Measurements from ENCODE around the gene SLC35B2. TPM values are rescaled to one million over a fixed set of nuclear protein-coding genes. Genes with fewer than 3 reads are reported as not detected.

Gene SLC35B2
- total and polyA plus RNA-seq, 9 of the 15 experiments (the other 6 are each of a cell fraction or from before 2014, with no cell fraction given), result 14.5 to 59.1 (median 47.1) TPM

DNA sequence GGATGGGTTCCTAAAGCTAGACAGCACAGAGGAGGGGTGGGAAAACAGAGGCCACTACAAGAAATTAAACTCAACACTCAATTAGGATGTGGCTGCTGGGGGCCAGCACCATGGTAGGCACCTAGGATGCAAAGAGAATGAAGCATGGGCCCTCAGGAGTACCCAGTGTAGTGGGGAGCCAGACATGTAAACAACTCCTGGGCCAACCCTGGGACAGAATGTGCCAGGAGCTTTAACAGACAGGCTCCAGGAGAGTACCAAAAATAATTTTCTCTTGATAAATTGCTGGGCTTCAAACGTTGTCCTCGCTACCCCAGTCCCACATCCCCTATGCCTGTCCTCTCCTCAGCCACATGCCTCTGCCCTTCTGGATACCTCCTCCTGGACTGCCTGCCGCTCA is 14.6 kb upstream of the SLC35B2 start:
- Histone ChIP-seq H3K4me3 (no peak overlapping the region), H3K9me1 (ENCODE audit: control insufficient read depth, insufficient read depth, low read length) (no peaks in the 10 kb centered on the region), H4K20me1 (replicated peaks; ENCODE audit: control insufficient read depth, insufficient read depth, low read length) (peaks cover 9% of the 10 kb centered on the region; the same call in 1 of the 2 replicates), H2AFZ (ENCODE audit: low read depth, low read length) (no peak overlapping the region), H3K27me3 (ENCODE audit: control insufficient read depth in 2 of 2, insufficient read depth in 2 of 2, low read length in 2 of 2) (peaks cover 64 to 72% of the 10 kb centered on the region in 2 experiments), H3K9ac (ENCODE audit: insufficient read depth in 1 of 2, low read depth in 2 of 2, low read length in 2 of 2) (no peak overlapping the region), H3K9me3 (replicated peaks; ENCODE audit: control insufficient read depth, insufficient read depth, low read depth, low read length) (no peaks in the 10 kb centered on the region), H3K4me2 (ENCODE audit: insufficient read depth, low read length) (no peak overlapping the region), H3K36me3 (ENCODE audit: control insufficient read depth, insufficient read depth, low read length) (no peaks in the 10 kb centered on the region), H3K27ac (ENCODE audit: extremely low read depth, low read depth, low read length) (no peak overlapping the region), H3K79me2 (ENCODE audit: control insufficient read depth, insufficient read depth, low read length) (no peaks in the 10 kb centered on the region), H3K4me1 (replicated peaks in 1 of 2; ENCODE audit: control insufficient read depth in 2 of 2, insufficient read depth in 2 of 2, low read length in 2 of 2) (peaks cover 0 to 33% of the 10 kb centered on the region in 2 experiments; a peak in 2 of 5 replicates)
- in situ Hi-C loops (cut with MboI) (no loop called here), intact Hi-C loops (cut with micrococcal nuclease) (no loop called here)
- no peak for ATAC-seq
- no TSS peak for BruUV-seq (replicated peaks)
- ChIA-PET POLR2A (interaction anchor here (0.7 to 4.7 kb wide), 2 partner anchors 25 to 61 kb away, joined by 3 to 24 read pairs; partner anchors contain the start of gene HSP90AB1), CTCF (ENCODE audit: low intra/inter-chr PET ratio) (interaction anchor here (0.5 kb wide), 1 partner anchor 28 kb away, joined by 3 read pairs; no protein-coding TSS in a partner anchor)
- no peak for DNase-seq (ENCODE audit: extremely low read depth in 1 of 4, low spot score in 3 of 4)
- 8% methylated on average over 3 of the region's 3 CpGs for WGBS (ENCODE audit: insufficient coverage, low coverage, missing lambda C conversion rate)
- TF ChIP-seq ZNF212 (CRISPR knock-in tag; IDR thresholded peaks at IDR 0.05) (no peak), CSDE1 (IDR thresholded peaks at IDR 0.05) (no peak), SIRT6 (IDR thresholded peaks at IDR 0.05; ENCODE audit: low read depth, low read length) (no peak)
- no peak for FAIRE-seq

DNA sequence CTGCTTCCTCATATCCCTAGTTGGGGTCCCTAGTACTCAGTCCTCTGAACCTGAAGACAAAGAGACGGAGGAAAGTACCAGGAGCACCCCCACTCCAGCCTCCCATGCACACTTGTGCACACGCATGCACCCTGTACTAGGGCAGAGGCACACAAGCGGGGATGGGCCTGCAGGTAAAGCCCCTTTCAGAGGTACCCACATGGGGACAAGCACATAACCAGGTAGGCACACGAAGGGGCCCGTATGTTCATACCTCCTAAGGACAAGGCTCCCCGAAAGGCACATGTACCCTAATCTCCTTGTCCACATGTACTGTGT is 14.0 kb upstream of the SLC35B2 start:
- no TSS peak for BruUV-seq (replicated peaks)

More for the DNA sequence above, 14.0 kb upstream of the SLC35B2 start:
- Histone ChIP-seq H3K9me3 (replicated peaks; ENCODE audit: control insufficient read depth, insufficient read depth, low read depth, low read length) (no peaks in the 10 kb centered on the region), H3K27ac (ENCODE audit: extremely low read depth, low read depth, low read length) (no peak overlapping the region), H3K79me2 (ENCODE audit: control insufficient read depth, insufficient read depth, low read length) (no peaks in the 10 kb centered on the region), H3K9ac (ENCODE audit: insufficient read depth in 1 of 2, low read depth in 2 of 2, low read length in 2 of 2) (no peak overlapping the region), H3K4me2 (ENCODE audit: insufficient read depth, low read length) (no peak overlapping the region), H4K20me1 (replicated peaks; ENCODE audit: control insufficient read depth, insufficient read depth, low read length) (peaks cover 6% of the 10 kb centered on the region; the same call in 1 of the 2 replicates), H2AFZ (ENCODE audit: low read depth, low read length) (no peak overlapping the region), H3K9me1 (ENCODE audit: control insufficient read depth, insufficient read depth, low read length) (no peaks in the 10 kb centered on the region), H3K4me1 (replicated peaks in 1 of 2; ENCODE audit: control insufficient read depth in 2 of 2, insufficient read depth in 2 of 2, low read length in 2 of 2) (peaks cover 0 to 30% of the 10 kb centered on the region in 2 experiments; a peak in 2 of 5 replicates), H3K36me3 (ENCODE audit: control insufficient read depth, insufficient read depth, low read length) (no peaks in the 10 kb centered on the region), H3K27me3 (ENCODE audit: control insufficient read depth in 2 of 2, insufficient read depth in 2 of 2, low read length in 2 of 2) (peaks cover 59 to 67% of the 10 kb centered on the region in 2 experiments), H3K4me3 (no peak overlapping the region)
- TF ChIP-seq, protein P1, sequence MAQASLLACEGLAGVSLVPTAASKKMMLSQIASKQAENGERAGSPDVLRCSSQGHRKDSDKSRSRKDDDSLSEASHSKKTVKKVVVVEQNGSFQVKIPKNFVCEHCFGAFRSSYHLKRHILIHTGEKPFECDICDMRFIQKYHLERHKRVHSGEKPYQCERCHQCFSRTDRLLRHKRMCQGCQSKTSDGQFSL (CRISPR knock-in tag; IDR thresholded peaks at IDR 0.05), result 0 out of 2 replicates have a peak, but pooled peaks have one; percentile 1
- TF ChIP-seq, protein P1 (tag; IDR thresholded peaks at IDR 0.05), result no peak
- TF ChIP-seq EZH2 (IDR thresholded peaks at IDR 0.05; ENCODE audit: borderline replicate concordance, low read depth, low read length) (peak; percentile 47; the same call in 1 of the 2 replicates), STAT5B (CRISPR knock-in tag; IDR thresholded peaks at IDR 0.05) (no peak)
- TF ChIP-seq, protein P2, sequence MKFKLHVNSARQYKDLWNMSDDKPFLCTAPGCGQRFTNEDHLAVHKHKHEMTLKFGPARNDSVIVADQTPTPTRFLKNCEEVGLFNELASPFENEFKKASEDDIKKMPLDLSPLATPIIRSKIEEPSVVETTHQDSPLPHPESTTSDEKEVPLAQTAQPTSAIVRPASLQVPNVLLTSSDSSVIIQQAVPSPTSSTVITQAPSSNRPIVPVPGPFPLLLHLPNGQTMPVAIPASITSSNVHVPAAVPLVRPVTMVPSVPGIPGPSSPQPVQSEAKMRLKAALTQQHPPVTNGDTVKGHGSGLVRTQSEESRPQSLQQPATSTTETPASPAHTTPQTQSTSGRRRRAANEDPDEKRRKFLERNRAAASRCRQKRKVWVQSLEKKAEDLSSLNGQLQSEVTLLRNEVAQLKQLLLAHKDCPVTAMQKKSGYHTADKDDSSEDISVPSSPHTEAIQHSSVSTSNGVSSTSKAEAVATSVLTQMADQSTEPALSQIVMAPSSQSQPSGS (CRISPR knock-in tag; IDR thresholded peaks at IDR 0.05), result no peak
- TF ChIP-seq, protein P3, sequence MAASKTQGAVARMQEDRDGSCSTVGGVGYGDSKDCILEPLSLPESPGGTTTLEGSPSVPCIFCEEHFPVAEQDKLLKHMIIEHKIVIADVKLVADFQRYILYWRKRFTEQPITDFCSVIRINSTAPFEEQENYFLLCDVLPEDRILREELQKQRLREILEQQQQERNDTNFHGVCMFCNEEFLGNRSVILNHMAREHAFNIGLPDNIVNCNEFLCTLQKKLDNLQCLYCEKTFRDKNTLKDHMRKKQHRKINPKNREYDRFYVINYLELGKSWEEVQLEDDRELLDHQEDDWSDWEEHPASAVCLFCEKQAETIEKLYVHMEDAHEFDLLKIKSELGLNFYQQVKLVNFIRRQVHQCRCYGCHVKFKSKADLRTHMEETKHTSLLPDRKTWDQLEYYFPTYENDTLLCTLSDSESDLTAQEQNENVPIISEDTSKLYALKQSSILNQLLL (CRISPR knock-in tag; IDR thresholded peaks at IDR 0.05; ENCODE audit: borderline replicate concordance), result no peak
- TF ChIP-seq, protein P4, sequence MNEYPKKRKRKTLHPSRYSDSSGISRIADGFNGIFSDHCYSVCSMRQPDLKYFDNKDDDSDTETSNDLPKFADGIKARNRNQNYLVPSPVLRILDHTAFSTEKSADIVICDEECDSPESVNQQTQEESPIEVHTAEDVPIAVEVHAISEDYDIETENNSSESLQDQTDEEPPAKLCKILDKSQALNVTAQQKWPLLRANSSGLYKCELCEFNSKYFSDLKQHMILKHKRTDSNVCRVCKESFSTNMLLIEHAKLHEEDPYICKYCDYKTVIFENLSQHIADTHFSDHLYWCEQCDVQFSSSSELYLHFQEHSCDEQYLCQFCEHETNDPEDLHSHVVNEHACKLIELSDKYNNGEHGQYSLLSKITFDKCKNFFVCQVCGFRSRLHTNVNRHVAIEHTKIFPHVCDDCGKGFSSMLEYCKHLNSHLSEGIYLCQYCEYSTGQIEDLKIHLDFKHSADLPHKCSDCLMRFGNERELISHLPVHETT (CRISPR knock-in tag; conservative IDR thresholded peaks at IDR 0.05 in 1 of 2, IDR thresholded peaks at IDR 0.05 in 1 of 2), result no peak
- in situ Hi-C loops (cut with MboI), result no loop called here
- FAIRE-seq (no peak), DNase-seq (ENCODE audit: extremely low read depth in 1 of 4, low spot score in 3 of 4) (no peak), ATAC-seq (no peak)
- intact Hi-C loops (cut with micrococcal nuclease), result no loop called here
- ChIA-PET POLR2A (interaction anchor here (0.7 to 4.7 kb wide), 2 partner anchors 24 to 61 kb away, joined by 3 to 24 read pairs; partner anchors contain the start of gene HSP90AB1), CTCF (ENCODE audit: low intra/inter-chr PET ratio) (no interaction called here)
- 18% methylated on average over 6 of the region's 6 CpGs for WGBS (ENCODE audit: insufficient coverage, low coverage, missing lambda C conversion rate)

Measured in K562 (cell line).